Liver (tissue), 9 donors: Measurements from ENCODE around the gene UTF1. TPM values are rescaled to one million over a fixed set of nuclear protein-coding genes. Genes with fewer than 3 reads are reported as not detected.
"Not testable (repeated sequence)": the region's sequence is repeated elsewhere in the genome, so short reads cannot be mapped to it uniquely, and the experiment has no call there.

Experiments
- DNase-seq: peaks from one replicate; pipeline ENCODE4 v3.0.0-alpha.2; 2017; ENCODE audit warnings: low spot score
- H3K27ac ChIP-seq, 2 donors: one replicate each; pipeline ENCODE4 v1.7.0; 2013; ENCODE audit warnings: inconsistent platforms in 2 of 2, low read length in 2 of 2, control low read depth in 1 of 2, low read depth in 1 of 2, mild to moderate bottlenecking in 1 of 2
- H3K27me3 ChIP-seq, 4 donors: one replicate each; pipeline versions ENCODE4 v1.6.1 to v1.7.0; 2013; ENCODE audit warnings: low read length in 3 of 4, inconsistent platforms in 1 of 4, mild to moderate bottlenecking in 1 of 4, moderate library complexity in 1 of 4; ENCODE audit not compliant: control insufficient read depth in 4 of 4, insufficient read depth in 4 of 4
- H3K36me3 ChIP-seq, 4 donors: one replicate each; pipeline versions ENCODE4 v1.6.1 to v1.7.0; 2013; ENCODE audit warnings: low read length in 3 of 4, mild to moderate bottlenecking in 3 of 4, low read depth in 1 of 4, moderate library complexity in 1 of 4; ENCODE audit not compliant: control insufficient read depth in 4 of 4, insufficient read depth in 3 of 4
- H3K4me1 ChIP-seq, 4 donors: one replicate each; pipeline versions ENCODE4 v1.6.1 to v1.7.0; 2013; ENCODE audit warnings: low read length in 3 of 4, mild to moderate bottlenecking in 3 of 4, moderate library complexity in 1 of 4; ENCODE audit not compliant: control insufficient read depth in 4 of 4, insufficient read depth in 4 of 4
- H3K4me3 ChIP-seq, 3 donors: one replicate each; pipeline versions ENCODE4 v1.6.1 to v1.7.0; 2013; ENCODE audit warnings: low read length in 3 of 3, control low read depth in 1 of 3, low read depth in 1 of 3, mild to moderate bottlenecking in 1 of 3
- H3K9ac ChIP-seq, 2 donors: one replicate each; pipeline ENCODE4 v1.7.0; 2013; ENCODE audit warnings: low read length in 2 of 2, mild to moderate bottlenecking in 2 of 2, moderate library complexity in 2 of 2, control low read depth in 1 of 2, low read depth in 1 of 2
- H3K9me3 ChIP-seq, 4 donors: one replicate each; pipeline versions ENCODE4 v1.6.1 to v1.7.0; 2013; ENCODE audit warnings: low read length in 3 of 4; ENCODE audit not compliant: control insufficient read depth in 4 of 4
- CTCF ChIP-seq: fragments of 150-350 bp; IDR thresholded peaks from 2 replicates; pipeline ENCODE4 v1.5.1; 2017; ENCODE audit warnings: improper control_type of control experiment, low read depth, low read length; ENCODE audit not compliant: missing input control
- FOXA1 ChIP-seq: IDR thresholded peaks from 2 replicates; pipeline ENCODE4 v1.6.1; 2016; ENCODE audit warnings: antibody characterized with exemption
- FOXA2 ChIP-seq: IDR thresholded peaks from 2 replicates; pipeline ENCODE4 v1.6.1; 2016; ENCODE audit warnings: antibody characterized with exemption
- GABPA ChIP-seq, 2 donors: IDR thresholded peaks in 1 of 2; conservative IDR thresholded peaks in 1 of 2; 2 replicates each; pipeline ENCODE4 v1.6.1; 2016; ENCODE audit warnings: antibody characterized with exemption in 2 of 2, mild to moderate bottlenecking in 1 of 2, moderate library complexity in 1 of 2
- HNF4A ChIP-seq, 2 donors: conservative IDR thresholded peaks; 2 replicates each; pipeline ENCODE4 v1.6.1; 2016; ENCODE audit warnings: antibody characterized with exemption in 2 of 2, mild to moderate bottlenecking in 2 of 2
- HNF4G ChIP-seq: IDR thresholded peaks from 2 replicates; pipeline ENCODE4 v1.6.1; 2016; ENCODE audit warnings: antibody characterized with exemption
- JUND ChIP-seq, 2 donors: IDR thresholded peaks; 2 replicates each; pipeline ENCODE4 v1.6.1; 2016; ENCODE audit warnings: antibody characterized with exemption in 2 of 2
- MAX ChIP-seq: IDR thresholded peaks from 2 replicates; pipeline ENCODE4 v1.6.1; 2016; ENCODE audit warnings: antibody characterized with exemption
- RAD21 ChIP-seq, 2 donors: IDR thresholded peaks; 2 replicates each; pipeline ENCODE4 v1.6.1; 2016; ENCODE audit warnings: antibody characterized with exemption in 2 of 2, mild to moderate bottlenecking in 2 of 2
- REST ChIP-seq: IDR thresholded peaks from 2 replicates; pipeline ENCODE4 v1.6.1; 2016; ENCODE audit warnings: antibody characterized with exemption, mild to moderate bottlenecking
- RXRA ChIP-seq, 2 donors: IDR thresholded peaks; 2 replicates each; pipeline ENCODE4 v1.6.1; 2017 to 2018; ENCODE audit warnings: antibody characterized with exemption in 2 of 2, mild to moderate bottlenecking in 1 of 2
- SP1 ChIP-seq: IDR thresholded peaks from 2 replicates; pipeline ENCODE4 v1.6.1; 2018; ENCODE audit warnings: antibody characterized with exemption, mild to moderate bottlenecking
- TAF1 ChIP-seq: conservative IDR thresholded peaks from 2 replicates; pipeline ENCODE4 v1.6.1; 2016; ENCODE audit warnings: antibody characterized with exemption, mild to moderate bottlenecking
- YY1 ChIP-seq: IDR thresholded peaks from 2 replicates; pipeline ENCODE4 v1.6.1; 2016; ENCODE audit warnings: antibody characterized with exemption, mild to moderate bottlenecking
- WGBS: extraction: QIAGEN DNeasy Blood & Tissue Kit; methylation state at CpG from one replicate; pipeline ENCODE4 v1.1.7; 2013; 5-methylcytosine and 5-hydroxymethylcytosine counted together
- polyA plus RNA-seq, 2 donors: library from polyadenylated mRNA; stranded (reverse) in 1 of 2; unstranded in 1 of 2; fragments of 200-250 nt in 1 of 2; fragments of >200 nt in 1 of 2; fragmentation: Nextera tagmentation in 1 of 2; extraction: Ambion mirVana in 1 of 2; gene quantifications; one replicate each; pipeline versions ENCODE4 v1.2.1 to v1.2.3, GENCODE V29; 2013 to 2015
- total RNA-seq, 2 donors: library from RNA; depleted of rRNA; stranded (reverse); fragments of >200 nt; gene quantifications; one replicate each; pipeline ENCODE4 v1.2.3, GENCODE V29; 2014
- donor health status: healthy.
- donor health status: healthy.
- donor health status: healthy.
- donor health status: healthy.
- donor health status: healthy.

The UTF1 gene
- total and polyA plus RNA-seq, 4 donors = not detected

- WGBS = 19% methylated on average over 28 of the region's 28 CpGs
- DNase-seq = no peak
Observed at GRCh38 chr10:133219782-133220181, 10.2 kb upstream of the UTF1 start.

GRCh38 chr10:133221331-133221730, 8.7 kb upstream of the UTF1 start:
- Histone ChIP-seq H3K9me3 (no peaks in the 10 kb centered on the region), H3K4me1 (no peaks in the 10 kb centered on the region), H3K36me3 (no peaks in the 10 kb centered on the region), H3K27me3 (peaks cover 0 to 5% (median 0%) of the 10 kb centered on the region in 4 donors), H3K4me3 (no peak overlapping the region), H3K27ac (no peak overlapping the region), H3K9ac (no peak overlapping the region)
- TF ChIP-seq YY1 (no peak), TAF1 (no peak), REST (no peak), CTCF (no peak), JUND (IDR thresholded peaks at IDR 0.05) (no peak), MAX (no peak), HNF4G (no peak), RAD21 (IDR thresholded peaks at IDR 0.05) (no peak), HNF4A (conservative IDR thresholded peaks at IDR 0.05) (no peak)
- 85% methylated on average over 11 of the region's 11 CpGs for WGBS
- no peak for DNase-seq

More at GRCh38 chr10:133219782-133220181, 10.2 kb upstream of the UTF1 start:
- no peak overlapping the region for H3K4me3 ChIP-seq
- H3K4me1 ChIP-seq = no peaks in the 10 kb centered on the region
- no peaks in the 10 kb centered on the region for H3K36me3 ChIP-seq
- no peak overlapping the region for H3K9ac ChIP-seq
- no peaks in the 10 kb centered on the region for H3K9me3 ChIP-seq
- no peak overlapping the region for H3K27ac ChIP-seq
- TF ChIP-seq REST (no peak), FOXA2 (no peak), GABPA (IDR thresholded peaks at IDR 0.05 in 1 of 2, conservative IDR thresholded peaks at IDR 0.05 in 1 of 2) (no peak), RXRA (IDR thresholded peaks at IDR 0.05) (no peak), SP1 (no peak), CTCF (no peak), FOXA1 (no peak), HNF4A (conservative IDR thresholded peaks at IDR 0.05) (no peak)
- H3K27me3 ChIP-seq = peaks cover 0 to 5% (median 0%) of the 10 kb centered on the region in 4 donors

GRCh38 chr10:133221756-133222155, 8.3 kb upstream of the UTF1 start:
- 89% methylated on average over 18 of the region's 22 CpGs for WGBS
- not testable (repeated sequence) for H3K9ac ChIP-seq, H3K27me3 ChIP-seq, H3K4me1 ChIP-seq, H3K27ac ChIP-seq, H3K36me3 ChIP-seq, H3K4me3 ChIP-seq, H3K9me3 ChIP-seq, DNase-seq
